ENCODE results near the gene MTX3. TPM values are rescaled to one million over a fixed set of nuclear protein-coding genes. Genes with fewer than 3 reads are reported as not detected.
A peak's percentile ranks its signal among the peaks of the same experiment; 100 is the strongest.

MTX3 gene, protein sequence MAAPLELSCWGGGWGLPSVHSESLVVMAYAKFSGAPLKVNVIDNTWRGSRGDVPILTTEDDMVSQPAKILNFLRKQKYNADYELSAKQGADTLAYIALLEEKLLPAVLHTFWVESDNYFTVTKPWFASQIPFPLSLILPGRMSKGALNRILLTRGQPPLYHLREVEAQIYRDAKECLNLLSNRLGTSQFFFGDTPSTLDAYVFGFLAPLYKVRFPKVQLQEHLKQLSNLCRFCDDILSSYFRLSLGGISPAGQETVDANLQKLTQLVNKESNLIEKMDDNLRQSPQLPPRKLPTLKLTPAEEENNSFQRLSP
- total RNA-seq (2014; rRNA removed; shearing (Covaris generic)) = 6.7 and 10.3 TPM in 2 replicates

DNA sequence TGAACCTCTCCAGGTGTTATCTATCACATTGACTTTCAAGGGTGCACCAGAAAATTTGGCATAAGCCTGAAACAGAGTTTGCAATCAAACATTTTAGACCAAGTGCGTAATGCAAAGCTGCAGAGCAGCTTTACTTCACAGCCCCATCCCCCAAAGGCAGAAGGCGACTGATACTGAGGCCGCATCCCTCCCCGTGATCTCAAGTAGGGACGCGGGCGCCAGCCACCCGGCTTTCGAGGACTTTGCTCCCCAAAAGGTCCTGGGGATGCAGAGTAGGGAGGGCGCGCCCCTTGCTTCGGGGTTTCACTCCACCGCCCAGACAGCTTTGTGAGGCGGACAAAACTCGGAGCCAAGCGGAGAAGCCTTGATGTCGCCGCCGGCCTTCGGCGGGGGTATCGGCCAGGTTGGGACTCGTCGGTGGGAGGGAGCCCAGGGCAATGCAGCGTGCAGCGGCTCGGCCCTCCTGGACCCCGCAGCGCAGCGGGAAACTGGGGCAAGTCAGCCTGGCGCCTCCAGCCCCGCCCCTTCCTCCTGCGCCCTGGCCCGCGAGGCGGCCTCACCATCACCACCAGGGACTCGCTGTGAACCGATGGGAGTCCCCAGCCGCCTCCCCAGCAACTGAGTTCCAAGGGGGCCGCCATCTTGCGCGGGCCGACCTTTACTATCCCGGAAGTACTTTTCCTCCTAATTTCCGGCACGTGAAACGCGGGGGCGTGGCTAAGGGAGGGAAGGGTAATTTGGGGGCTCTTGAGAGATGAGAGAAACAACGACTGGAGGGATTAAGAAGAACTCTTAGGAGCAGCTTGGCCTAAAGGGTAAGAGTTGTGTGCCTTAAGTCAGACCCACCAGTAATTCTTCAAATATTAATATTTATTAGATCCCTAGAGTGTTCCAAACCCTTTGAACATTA, at the start of gene MTX3:
Gene MTX3 (minus strand): TSS at position 665 of the 910 bp plus-strand sequence. CDS start 24 bp downstream, at position 641.
- DNase-seq (ENCODE audit: low spot score) = peak; percentile 82

DNA sequence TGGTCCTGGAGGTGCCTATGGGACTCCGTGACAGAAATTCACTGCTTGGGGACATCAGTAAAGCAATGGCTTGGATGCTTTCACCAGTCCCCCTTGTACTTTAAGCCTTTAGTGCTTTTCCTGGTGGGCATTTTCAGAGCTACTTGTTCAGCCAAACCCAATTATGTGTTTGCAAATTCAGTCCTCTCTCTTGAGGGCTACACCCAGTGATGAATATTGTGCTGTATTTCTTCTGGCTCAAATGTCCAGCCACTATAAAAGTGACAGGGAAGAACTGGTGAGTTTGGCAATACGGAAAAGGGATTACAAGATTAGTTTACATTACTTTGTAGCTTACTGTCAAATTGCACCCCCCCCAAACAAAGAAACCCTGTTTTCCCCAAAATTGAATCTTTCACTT, 48.6 kb upstream of the MTX3 start:
- DNase-seq (ENCODE audit: low spot score) = no peak

DNA sequence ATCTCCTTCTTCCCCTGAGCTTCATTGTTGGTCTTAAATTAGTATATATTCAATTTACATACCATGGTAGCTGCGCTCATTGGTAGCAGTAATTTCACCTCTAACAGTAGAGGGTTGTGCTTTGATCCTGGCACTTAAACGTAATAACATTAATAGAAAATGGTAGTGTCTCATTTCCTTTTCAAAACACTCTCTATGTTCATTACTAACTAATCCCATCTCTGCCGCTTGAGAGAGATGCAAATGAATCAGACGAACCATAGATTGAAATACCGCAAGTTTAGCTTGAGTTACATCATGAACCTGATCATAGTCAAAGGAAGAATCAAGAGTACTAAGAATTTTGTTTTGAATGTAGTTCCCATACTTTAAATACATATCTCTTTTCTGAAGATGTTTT, 46.3 kb upstream of the MTX3 start:
- no peak for DNase-seq (ENCODE audit: low spot score)

DNA sequence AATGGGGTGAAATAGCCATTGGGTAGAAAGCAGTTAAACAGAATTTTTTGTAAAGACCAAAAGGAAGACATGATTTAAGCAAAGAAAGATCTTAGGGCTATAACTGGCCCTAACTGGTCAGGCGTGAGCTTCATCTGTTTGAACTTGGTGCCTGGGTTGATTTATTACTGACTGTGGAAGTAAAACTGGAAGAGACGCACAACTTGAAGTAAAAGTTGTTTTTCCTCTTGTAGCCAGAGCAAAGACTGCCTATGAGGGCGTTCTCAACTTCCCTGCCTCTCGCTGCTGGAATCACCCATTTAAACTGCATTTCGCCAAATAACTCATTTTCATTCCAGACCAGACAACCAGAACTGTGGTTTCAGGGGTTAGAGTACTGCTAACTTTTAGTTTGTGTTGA, 45.6 kb upstream of the MTX3 start:
- no peak for DNase-seq (ENCODE audit: low spot score)

DNA sequence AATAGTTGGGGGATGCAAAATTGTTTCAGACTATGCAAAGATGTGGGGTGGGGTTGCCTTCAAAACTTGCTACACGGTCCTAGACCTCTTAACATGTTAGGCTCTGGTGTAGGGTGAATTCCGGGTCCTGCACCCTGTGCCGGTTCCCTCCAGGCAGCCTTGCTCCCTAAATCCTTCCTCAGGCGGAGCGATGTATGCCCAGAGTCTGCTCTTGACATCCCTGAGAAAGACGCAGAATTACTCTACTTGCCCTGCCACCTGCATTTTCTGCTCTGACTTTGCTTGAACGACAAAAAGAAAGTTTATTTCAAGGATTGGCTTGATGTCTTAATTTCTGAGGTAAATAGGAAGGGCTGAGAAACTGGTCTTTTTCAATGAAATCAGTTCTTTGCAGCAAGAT, 44.8 kb upstream of the MTX3 start:
- no peak for DNase-seq (ENCODE audit: low spot score)

DNA sequence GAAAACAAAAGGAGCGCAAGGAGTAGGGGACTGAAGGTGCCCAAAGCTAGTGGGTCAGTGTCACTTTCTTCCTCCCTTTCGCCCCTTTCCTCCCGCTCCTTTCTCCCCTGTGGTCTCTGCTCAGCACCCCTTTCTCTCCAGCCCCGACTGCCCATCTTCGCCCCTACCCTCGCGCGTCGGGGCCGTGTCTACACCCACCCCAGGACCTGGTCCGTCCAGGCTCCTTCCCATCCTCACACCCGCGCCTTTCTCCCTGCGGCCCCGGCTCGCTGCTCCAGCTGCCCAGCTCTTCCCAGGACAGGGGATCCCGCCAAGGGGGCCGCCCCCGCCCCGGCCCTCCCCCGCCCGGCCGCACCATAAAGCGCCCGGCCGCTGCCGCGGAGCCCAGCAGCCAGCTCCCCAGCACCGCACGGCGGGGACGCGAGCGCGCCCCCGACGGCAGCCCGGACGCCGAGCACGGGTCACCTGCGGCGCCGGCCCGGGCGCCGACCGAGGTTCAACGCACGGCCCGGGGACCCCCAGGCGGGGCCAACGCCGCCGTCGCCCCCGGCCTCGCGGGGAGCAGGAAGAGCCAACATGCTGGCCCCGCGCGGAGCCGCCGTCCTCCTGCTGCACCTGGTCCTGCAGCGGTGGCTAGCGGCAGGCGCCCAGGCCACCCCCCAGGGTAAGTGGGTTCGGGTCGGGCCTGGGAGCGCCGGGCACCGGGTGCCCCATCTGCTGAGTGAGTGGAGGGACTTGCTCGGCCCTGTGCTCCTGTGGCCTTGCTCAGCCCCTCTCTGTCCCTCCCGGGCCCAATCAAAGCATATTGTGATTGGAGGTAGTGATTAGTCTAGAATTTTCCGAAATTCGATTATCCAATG, 44.1 kb upstream of the MTX3 start, which contains the start of gene THBS4:
Gene THBS4 (plus strand): TSS at position 387 of the 860 bp plus-strand sequence. CDS start 190 bp downstream, at position 577.
- DNase-seq (ENCODE audit: low spot score) = no peak

DNA sequence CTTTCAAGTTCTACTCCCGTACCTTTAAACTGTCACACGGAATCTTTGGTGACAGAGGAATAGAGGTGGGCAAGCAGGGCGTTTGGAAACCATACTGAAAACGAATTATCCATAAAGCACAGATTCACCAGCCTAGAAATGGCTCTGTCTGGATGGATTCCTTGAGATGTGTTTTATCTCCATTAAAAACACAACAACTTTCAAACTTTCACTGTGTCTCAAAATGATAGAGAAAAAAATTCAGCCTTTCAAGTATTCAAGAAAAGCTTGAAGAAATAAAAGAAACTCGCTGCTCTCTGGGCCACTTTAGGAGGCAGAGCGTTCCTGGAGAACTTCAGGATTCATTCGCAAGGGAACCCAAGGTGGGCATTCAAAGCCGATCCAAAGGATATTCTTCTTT, 43.5 kb upstream of the MTX3 start:
- DNase-seq (ENCODE audit: low spot score) = no peak

DNA sequence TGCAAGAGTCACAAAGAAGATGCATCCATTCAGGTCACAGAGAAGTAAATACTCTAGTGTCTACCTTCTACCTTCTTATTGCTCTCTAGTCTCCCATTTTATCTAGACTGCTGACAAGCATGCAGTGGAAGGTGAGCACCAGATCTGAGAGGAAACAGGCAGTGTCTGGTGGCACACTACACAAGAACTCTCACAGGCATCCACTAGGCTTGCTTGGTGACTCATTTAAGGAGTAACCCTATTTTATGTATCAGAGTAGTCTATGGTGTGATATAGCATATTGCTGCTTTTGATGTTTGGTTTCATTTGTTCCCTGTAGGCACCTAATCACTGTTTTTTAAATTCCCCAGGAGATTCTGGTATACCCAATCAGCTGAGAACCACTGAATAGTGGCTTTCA, 42.5 kb upstream of the MTX3 start:
- no peak for DNase-seq (ENCODE audit: low spot score)

DNA sequence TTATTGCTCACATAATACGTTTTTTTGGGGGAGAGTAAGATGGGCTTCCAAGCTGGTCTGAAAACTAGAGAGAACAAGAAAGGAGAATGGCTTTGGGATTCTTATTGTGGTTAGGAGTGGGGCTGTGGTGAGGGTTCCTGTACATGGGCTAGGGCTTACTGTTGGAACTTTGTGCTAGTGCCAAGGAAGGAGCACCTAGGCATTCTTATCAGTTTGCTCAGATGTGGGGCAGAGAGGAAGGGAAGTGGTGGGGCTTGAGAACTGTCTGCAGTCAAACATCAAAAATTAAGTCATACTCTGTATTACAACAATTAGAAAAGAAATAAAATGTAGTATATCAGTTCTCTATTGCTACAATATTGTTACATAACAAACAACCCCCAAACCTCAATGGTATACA, 40.0 kb upstream of the MTX3 start:
- DNase-seq (ENCODE audit: low spot score) = no peak

DNA sequence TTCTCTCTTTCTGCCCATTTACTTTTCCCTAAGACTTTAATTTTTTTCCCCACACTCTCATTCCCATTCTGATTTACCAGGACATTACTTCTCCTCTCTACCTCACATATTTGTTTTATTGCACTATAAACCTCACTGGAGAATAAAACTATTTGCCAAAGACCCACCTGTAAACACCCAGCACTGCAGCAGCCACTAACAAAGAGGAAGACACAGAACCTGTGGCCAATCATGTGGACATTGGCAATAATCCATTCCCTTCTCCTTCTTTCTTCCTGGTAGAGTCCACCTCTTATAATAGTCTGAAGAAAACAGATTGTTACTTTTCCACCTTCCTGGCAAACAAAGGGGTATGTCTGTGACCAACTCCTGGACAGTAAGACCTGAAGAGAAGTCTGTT, 35.8 kb upstream of the MTX3 start:
- DNase-seq (ENCODE audit: low spot score) = no peak

DNA sequence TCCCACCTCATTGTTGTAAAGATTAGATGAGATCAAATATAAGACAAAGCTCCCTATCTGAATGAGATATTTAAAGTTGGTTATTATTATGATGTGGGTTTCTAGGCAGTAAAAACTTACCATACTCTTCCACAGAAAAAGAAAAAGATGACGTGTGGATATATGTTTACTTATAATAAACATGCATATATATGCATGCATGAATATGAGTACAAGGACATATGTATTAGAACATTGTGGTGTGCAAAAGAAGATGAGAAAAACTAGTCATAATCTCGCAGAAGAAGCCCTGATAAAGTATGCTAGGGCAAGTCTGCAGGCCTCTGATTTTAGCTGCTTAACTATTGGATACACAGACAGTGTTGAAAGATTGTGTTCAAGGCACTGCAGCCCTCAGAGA, 34.0 kb upstream of the MTX3 start:
- DNase-seq (ENCODE audit: low spot score) = no peak

DNA sequence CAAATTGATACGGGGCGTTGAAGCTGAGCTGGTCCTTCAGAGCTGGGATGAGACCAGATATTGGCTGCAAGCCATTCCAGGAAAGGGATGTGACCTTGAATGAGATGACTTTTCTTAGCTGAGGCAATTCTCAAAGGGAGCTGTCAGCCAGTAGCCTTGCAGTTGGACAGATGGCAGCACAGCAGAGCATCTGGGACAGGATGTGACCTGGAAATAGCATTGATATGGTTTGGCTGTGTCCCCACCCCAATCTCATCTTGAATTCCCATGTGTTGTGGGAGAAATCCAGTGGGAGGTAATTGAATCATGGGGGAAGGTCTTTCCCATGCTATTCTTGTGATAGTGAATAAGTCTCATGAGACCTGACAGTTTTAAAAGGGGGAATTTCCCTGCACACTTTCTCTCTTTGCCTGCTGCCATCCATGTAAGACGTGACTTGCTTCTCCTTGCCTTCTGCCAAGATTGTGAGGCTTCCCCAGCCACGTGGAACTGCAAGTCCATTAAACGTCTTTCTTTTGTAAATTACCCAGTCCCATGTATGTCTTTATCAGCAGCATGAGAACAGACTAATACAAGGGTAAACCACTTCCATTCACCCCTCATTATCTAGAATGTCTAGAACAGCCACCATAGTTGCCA, 19.8 kb upstream of the MTX3 start:
- no peak for DNase-seq (ENCODE audit: low spot score)

DNA sequence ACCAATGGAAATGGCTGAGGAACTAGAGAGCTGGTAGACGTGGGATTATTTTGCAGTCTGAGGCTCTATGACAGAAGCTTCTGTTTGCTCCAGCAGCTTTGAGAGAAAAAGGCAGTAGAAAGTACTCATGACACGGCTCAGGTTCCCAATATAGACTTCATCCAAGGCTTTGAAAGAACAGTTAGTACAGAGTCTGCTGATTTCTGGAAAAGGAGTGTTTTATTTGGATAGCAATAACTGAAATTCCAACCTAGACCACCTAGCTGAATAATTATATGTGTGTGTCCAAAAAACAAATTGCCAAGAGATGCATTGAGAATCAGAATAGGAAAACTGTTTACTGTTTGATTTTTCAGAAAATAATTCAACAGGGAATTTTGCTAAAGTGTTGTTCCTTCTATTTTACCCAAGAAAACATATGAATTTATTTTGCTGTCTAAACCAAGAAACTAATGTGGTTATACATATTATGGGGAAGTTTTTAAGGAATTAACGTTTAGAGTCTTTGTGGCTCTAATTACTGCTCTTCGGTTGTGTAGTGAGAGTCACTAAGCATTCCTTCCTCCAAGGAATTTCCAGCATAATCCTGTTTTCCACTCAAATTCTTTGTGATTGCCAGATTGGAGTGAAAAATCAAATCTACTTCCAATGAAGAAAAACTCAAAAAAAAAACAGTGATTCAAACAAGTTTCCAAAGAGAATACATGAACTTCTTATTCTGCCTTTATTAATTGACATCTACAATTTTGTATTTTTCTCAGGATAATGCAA, 18.1 kb upstream of the MTX3 start:
- no peak for DNase-seq (ENCODE audit: low spot score)

DNA sequence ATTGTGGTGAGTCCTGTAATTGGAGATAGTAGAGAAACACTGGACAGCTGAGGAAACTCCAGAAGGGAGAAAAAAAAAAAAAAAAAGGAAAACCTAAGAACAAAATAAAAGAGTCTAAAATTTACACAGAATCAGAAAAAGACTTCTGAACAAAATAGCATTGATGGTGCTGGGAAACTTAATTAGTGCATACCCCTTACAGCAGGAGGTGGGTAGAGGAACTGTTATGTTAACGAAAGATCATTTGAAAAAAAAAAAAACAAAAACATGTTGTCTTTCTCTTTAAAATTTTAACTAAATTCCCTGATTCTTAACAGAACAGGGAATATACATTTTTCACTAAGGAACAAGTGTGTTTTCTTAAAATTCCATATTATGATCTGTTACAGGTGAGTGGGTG, 11.6 kb upstream of the MTX3 start:
- DNase-seq (ENCODE audit: low spot score) = no peak

DNA sequence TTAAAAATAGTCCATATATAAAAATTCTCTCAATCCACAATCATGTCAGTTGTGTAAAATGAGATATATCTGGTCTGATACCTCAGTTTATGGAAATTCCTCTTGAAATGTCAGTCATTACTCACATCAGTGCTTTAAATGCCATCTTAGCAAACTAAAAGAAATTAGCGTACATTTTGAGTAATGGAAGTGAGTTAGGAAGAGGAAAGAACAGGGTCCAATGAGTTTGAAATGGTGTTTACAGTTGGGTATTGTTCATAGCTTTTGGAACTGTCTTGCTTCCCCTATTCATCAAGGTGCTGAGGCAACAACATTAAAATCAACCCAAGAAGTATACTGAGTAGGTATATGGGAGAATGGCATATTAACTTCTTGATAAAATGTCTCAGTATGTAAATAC, 8.7 kb upstream of the MTX3 start:
- DNase-seq (ENCODE audit: low spot score) = no peak

DNA sequence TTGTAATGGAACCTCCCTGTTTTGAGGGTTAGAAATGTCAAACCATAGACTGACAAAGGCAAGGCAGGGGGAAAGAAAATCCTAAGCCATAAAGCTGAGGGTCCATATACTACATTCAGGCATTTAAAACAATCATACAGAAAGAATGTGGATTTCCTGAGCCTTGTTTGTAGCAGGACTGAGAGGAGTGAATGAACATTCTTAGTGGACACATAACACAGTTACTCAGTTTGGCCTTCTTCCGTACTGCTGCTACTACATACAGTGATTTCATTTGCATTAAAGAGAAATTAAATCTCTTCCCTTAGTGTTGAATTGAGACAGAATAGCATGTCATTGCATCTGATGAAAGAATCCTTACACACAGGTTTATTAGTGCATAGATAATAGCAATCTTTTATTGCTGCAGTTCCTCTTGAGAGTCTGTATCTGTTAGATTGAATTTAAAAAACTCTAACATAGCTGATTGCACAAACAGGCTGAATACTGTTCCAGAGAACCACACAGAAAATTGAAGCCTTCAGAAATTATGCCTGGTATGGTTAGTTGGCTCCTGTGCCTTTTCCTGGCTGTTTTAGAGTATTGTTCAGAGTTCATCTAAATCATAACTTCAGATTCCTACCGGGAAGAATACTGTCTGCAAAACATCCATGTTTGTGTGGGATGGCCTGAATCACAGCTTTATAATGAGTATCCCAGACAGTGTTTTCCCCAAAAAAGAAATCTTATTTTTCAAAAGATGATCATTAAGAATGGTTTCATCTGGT, 2.0 kb upstream of the MTX3 start:
- DNase-seq (ENCODE audit: low spot score) = no peak

DNA sequence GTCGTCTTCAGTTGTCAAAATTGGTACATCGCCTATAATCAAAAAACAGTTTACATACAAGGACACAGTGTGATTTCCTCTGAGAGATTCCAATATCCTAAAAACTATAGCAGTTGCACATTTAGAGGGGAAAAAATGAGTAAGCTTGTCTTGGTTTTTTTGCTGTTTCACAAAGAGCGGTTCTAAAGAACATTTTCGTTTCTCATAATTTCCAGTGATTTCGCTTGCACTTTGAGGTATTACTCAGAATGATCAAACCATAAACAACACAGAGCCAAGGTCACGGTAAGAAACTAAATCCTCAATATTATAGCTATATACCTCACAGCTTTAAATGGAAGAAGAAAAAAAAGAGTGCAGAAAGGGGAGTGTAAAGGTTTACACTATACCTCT, 861 bp downstream of the MTX3 start:
- no peak for DNase-seq (ENCODE audit: low spot score)

DNA sequence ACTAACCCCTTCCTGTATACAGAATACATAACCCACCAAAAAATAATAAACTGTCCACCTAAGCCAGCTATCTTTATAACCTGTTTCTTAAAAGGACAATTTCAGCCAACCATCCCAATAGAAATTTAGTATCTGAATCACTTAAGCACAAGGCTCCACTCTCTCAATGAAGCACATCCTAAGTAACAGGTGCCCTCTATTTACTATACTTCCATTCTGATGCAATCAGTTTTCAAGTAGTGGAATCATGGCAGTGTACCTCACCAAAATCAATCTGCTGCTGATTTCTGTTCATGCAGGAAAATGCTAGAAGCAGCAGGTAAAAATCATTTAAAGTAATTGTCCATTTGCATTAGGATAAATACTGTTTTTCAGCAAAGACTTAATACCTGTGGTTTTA, 4.8 kb downstream of the MTX3 start:
- no peak for DNase-seq (ENCODE audit: low spot score)

DNA sequence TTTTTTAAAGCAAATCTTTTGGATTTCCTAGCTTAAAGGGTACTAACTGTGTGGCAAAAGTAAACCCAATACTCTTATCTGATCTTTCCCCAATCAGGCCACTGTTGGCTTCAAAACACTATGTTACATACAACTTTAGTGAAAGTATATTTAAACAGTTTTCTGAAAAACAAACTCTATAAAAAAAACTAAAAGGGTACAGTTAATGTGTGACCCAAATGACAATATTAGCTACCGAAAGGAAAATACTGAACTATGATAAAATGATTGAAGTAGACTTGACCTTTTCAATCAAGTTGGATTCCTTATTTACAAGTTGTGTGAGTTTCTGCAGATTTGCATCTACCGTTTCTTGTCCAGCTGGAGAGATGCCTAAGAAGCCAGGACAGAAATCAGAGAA, 5.8 kb downstream of the MTX3 start:
- no peak for DNase-seq (ENCODE audit: low spot score)

DNA sequence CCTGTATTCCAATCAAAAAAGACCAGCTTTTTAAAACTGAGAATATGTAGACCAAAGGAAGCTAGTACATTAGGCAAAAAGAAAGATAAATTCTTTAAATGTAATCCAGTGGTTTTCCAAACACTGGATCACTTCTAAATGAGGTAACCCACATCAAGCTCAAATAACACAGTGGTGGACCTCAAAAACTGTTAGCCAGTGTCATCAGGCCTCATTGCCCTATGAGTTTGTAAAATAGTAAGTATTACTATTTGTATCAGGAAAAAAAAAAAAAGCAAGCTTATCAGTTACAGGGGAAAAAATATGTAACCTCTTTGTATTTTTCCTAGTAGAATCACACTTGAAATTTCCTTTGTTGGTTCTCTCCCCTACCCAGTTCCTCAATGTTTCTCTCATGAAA, 6.7 kb downstream of the MTX3 start:
- no peak for DNase-seq (ENCODE audit: low spot score)
